ENCODE measurements around the gene AHRR. TPM values are rescaled to one million over a fixed set of nuclear protein-coding genes. Genes with fewer than 3 reads are reported as not detected.
"Not testable (repeated sequence)": the region's sequence is repeated elsewhere in the genome, so short reads cannot be mapped to it uniquely, and the experiment has no call there.

AHRR gene
- total RNA-seq, 4 donors from 2014 or later: 0.26 to 9.1 (median 6.6) TPM; not detected in 1

- TF ChIP-seq POLR2A (IDR thresholded peaks at IDR 0.05) (no peak), CTCF (IDR thresholded peaks at IDR 0.05) (no peak)
- intact Hi-C loops (cut with DNase I; ENCODE audit: low total_unique reads): no loop called here
- DNase-seq: no peak
- no peaks in the 10 kb centered on the region for H3K36me3 ChIP-seq
- no peaks in the 10 kb centered on the region for H3K27me3 ChIP-seq
- no peak overlapping the region for H3K4me3 ChIP-seq
- H3K27ac ChIP-seq: no peak overlapping the region
- no peaks in the 10 kb centered on the region for H3K4me1 ChIP-seq
- H3K9me3 ChIP-seq: no peaks in the 10 kb centered on the region
These were observed 73.2 kb downstream of the AHRR start for GRCh38 chr5:394671-395155.

- no peaks in the 10 kb centered on the region for H3K9me3 ChIP-seq
- H3K4me3 ChIP-seq: no peak overlapping the region
- no peak for TF ChIP-seq CTCF (IDR thresholded peaks at IDR 0.05)
- TF ChIP-seq POLR2A (IDR thresholded peaks at IDR 0.05): no peak
- no peaks in the 10 kb centered on the region for H3K36me3 ChIP-seq
- H3K27ac ChIP-seq: no peak overlapping the region
- intact Hi-C loops (cut with DNase I; ENCODE audit: low total_unique reads): no loop called here
- no peak for DNase-seq
- H3K27me3 ChIP-seq: no peaks in the 10 kb centered on the region
- no peaks in the 10 kb centered on the region for H3K4me1 ChIP-seq
These were observed 73.8 kb downstream of the AHRR start for GRCh38 chr5:395156-395920.

GRCh38 chr5:395921-396530, 74.5 kb downstream of the AHRR start:
- Histone ChIP-seq H3K36me3 (no peaks in the 10 kb centered on the region), H3K4me1 (no peaks in the 10 kb centered on the region), H3K27ac (no peak overlapping the region), H3K27me3 (no peaks in the 10 kb centered on the region), H3K4me3 (no peak overlapping the region), H3K9me3 (no peaks in the 10 kb centered on the region)
- DNase-seq: no peak
- intact Hi-C loops (cut with DNase I; ENCODE audit: low total_unique reads): no loop called here
- TF ChIP-seq CTCF (IDR thresholded peaks at IDR 0.05): no peak
- TF ChIP-seq POLR2A (IDR thresholded peaks at IDR 0.05): no peak

DNA sequence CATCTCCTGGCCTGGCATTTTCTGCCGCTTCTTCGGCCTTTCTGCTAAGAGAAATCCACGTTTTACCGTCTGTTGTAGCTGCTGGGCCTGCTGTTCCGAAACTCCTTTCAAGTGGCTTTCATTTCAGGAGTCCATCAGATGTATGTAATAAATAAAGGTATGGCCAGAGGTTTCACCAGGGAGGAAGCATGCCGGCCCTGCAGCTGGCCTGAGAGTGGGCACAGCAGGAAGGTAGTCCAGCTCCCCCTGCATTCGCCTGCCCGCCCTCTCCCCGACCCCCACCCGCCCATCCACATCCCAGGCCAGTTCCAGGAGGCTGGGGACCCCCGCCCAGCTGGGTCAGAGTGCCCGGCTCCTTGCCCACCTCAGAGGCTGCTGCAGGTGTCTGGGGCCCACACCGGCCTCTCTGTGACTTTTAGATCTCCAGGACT, 75.0 kb downstream of the AHRR start:
- H3K36me3 ChIP-seq: no peaks in the 10 kb centered on the region
- intact Hi-C loops (cut with DNase I; ENCODE audit: low total_unique reads): no loop called here
- no peaks in the 10 kb centered on the region for H3K27me3 ChIP-seq
- no peak overlapping the region for H3K4me3 ChIP-seq
- no peaks in the 10 kb centered on the region for H3K9me3 ChIP-seq
- DNase-seq: no peak
- TF ChIP-seq POLR2A (IDR thresholded peaks at IDR 0.05) (no peak), CTCF (IDR thresholded peaks at IDR 0.05) (no peak)
- H3K4me1 ChIP-seq: no peaks in the 10 kb centered on the region
- no peak overlapping the region for H3K27ac ChIP-seq

- H3K36me3 ChIP-seq; H3K27ac ChIP-seq; H3K4me3 ChIP-seq; DNase-seq; intact Hi-C loops (cut with DNase I; ENCODE audit: low total_unique reads); H3K4me1 ChIP-seq; H3K27me3 ChIP-seq; H3K9me3 ChIP-seq: not testable (repeated sequence)
These were observed 76.6 kb downstream of the AHRR start for GRCh38 chr5:398141-398474.
